HuH-7.5 (cell line): ENCODE data around the gene TAS2R60.
"Not testable (repeated sequence)": the region's sequence is repeated elsewhere in the genome, so short reads cannot be mapped to it uniquely, and the experiment has no call there.

Source experiments
- DNase-seq: peaks from one replicate; pipeline ENCODE4 v3.0.0; 2011; ENCODE audit warnings: low spot score

The TAS2R60 gene

DNA sequence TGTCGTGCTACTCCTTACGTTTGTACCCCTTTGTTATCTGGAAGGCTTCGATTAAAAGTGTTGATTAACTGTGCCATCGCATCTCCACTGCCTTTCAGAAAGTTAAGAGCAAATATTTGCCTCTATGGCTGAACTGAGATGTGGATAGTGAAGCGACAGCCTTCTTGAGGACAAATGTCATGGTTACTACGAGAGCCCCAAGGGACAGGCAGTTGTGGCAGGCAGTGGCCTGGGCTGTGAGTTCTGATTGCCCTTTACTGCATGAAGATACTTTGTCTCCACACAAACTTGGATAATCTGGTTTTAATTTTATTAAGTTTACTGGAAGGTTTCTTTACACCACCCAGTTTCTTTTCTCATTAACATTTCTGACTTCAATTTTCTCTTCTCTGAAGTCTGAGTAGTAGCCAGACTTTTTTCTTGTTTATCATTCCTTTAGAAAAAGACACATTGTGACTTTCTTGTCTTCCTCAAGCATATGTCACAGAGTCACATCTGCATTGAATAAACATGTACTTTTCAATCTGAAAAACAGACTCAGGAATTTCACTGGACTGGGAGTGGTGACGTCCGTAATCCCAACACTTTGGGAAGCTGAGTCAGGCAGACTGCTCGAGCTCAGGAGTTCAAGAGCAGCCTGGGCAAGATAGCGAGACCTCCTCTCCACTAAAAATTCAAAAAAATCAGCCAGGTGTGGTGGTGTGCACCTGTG is 36.0 kb downstream of the TAS2R60 start:
- DNase-seq, result no peak

DNA sequence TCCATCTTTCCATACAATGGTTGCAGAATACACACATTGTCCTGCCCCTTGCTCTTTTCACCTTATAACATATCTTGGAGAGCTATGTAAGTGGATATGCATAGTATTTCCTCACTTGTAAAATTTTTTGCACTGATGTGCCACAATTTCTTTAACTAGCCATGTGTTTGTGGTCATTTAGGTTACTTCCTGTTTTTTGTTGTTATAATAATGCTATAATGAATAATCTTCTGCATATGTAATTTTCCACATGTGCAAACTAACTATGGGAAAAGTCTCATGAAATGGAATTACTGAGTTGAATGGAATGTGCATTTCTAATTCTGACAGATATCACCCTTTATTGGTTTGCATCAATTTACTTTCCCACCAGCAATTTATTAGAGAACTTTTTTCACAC is 37.2 kb downstream of the TAS2R60 start:
- DNase-seq, result no peak

DNA sequence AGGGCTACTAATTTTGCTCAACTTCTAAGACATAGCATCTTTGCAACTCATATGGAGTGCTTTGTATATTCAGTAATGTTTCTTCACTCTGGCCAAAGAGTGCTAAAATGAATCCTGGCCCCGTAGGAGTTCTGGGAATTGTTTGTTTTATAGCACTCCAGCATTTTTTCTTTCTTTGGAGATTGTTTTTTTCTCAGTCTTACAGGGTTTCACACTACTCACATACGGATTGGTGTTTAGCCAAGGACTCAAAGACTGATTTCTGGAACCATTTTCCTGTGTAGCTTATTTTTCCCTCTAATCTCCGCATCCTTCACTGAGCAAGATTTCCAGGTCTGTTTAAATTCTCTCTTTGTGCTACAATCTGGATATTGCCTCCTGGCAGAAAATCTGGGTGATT is 40.9 kb downstream of the TAS2R60 start:
- DNase-seq, result no peak

DNA sequence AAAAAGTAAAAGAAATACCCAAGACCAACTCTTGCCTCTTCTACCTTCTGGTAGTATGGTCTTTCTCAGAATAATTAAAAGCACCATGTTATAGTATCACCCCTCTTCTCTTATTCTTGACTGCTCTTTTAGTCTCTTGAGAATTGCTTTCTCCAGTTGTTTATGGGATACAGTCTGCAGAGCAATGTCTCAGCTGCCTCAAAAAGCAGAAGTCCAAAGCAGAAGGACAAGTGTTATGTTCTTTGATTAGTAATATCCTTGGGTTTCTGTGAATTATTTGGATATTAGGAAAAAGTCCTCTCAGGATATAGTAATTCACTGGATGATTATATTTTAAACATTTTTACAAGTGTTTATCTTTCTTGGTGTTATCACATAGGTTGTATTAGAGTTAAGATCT is 41.8 kb downstream of the TAS2R60 start:
- no peak for DNase-seq

DNA sequence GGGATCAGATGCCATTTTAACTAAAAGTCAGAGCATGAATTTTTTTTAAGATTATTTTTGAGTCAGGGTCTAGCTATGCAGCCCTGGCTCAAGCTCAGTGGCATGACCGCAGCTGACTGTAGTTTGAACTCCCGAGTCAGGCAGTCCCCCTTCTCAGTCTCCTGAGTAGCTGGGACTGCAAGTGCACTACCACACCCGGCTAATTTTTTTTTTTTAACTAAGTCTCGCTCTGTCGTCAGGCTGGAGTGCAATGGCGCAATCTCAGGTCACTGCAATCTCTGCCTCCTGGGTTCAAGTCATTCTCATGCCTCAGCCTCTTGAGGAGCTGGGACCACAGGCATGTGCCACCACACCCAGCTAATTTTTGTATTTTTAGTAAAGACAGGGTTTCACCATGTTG is 42.2 kb downstream of the TAS2R60 start:
- DNase-seq, result no peak

DNA sequence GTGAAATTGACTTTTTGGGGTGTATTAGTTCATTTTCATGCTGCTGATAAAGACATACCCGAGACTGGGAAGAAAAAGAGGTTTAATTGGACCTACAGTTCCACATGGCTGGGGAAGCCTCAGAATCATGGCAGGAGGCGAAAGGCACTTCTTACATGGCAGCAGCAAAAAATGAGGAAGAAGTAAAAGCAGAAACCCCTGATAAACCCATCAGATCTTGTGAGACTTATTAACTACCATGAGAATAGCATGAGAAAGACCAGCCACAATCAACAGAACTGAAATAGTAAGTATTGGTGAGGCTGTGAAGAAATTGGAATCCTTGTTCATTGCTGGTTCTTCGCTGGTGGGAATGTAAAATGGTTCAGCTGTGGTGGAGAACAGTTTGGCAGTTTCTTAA is 43.0 kb downstream of the TAS2R60 start:
- not testable (repeated sequence) for DNase-seq

DNA sequence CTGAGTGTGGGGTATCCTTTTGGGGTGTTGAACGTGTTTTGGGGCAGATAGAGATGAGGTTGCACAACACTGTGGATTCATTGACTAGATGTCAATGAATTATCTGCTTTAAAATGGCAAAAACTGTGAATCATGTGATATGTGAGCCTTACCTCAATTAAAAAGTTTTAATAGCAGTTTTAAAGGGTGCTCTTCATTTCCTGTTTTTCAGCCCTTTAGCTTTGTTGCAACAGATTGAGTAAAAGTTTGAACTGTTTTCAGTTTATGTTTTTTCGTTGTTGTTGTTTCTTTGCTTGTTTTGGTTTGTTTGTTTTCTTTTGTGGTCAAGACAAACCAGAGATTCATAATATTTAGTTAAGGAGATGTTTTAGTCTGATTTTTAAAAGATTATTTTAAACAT is 43.8 kb downstream of the TAS2R60 start:
- no peak for DNase-seq

DNA sequence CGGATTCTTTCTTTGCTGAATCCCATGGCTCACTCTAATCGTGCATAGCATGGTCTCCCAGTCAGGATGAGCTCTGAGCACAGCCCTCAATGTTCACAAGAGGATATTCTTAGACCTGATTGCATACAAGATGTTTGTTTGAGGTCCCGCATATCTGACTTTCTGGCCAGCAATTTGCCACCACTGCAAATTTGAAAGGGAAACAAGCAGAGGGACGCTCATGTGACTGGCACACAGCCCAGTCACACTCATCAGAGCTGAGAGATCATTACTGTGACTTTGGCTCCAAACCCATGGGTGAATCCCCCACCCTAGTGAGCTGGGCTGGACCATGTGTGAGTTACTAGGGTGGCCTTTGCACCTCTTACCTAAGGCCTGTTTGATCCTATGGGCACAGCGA is 44.3 kb downstream of the TAS2R60 start:
- DNase-seq, result no peak

DNA sequence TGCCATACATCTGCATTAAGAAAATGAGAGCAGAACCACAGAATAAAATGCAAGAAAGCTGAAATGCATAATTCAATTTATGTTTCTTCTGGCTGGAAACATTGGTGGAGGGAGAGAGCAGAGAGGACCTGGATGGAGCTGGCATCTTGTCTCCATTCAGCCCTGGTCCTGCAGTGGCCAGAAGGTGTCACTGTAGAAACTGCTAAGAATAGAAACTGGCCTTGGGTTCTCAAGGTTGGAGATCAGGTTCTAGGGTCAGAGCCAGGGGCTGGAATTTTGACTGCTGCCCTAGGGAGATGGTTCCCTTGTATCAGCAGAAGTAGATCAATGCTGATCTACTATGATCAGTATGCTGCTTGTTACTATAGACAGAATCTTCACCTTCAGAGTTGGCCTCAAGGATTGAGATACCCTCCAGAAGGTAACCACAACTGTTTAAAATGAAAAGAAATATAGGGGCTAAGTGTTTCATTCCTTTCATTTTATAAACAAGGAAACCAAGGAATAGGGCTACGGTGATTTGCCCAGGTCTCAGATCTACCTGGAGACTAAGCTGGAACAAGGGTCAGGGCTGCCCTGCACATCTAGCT is 47.6 kb downstream of the TAS2R60 start:
- no peak for DNase-seq

DNA sequence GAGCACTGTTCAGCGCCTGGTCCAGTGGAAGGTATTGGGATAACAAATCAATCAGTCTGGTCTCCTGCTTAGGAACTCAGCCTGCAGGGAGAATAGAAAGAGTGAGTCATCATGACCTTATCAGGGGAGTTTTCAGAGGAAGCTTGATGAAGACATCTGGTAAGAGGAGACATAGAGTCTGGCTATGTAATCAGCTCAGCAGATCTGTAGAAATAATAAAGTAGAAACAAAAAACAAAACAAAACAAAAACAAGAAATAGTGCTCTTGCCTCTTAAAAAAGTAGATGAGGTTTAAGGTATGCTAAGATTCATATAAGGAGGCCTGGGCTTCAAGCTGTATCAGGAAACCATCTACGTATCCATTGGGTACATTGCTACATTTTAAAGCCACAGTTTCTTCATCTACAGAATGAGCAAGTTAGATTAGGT is 48.8 kb downstream of the TAS2R60 start:
- DNase-seq, result no peak

DNA sequence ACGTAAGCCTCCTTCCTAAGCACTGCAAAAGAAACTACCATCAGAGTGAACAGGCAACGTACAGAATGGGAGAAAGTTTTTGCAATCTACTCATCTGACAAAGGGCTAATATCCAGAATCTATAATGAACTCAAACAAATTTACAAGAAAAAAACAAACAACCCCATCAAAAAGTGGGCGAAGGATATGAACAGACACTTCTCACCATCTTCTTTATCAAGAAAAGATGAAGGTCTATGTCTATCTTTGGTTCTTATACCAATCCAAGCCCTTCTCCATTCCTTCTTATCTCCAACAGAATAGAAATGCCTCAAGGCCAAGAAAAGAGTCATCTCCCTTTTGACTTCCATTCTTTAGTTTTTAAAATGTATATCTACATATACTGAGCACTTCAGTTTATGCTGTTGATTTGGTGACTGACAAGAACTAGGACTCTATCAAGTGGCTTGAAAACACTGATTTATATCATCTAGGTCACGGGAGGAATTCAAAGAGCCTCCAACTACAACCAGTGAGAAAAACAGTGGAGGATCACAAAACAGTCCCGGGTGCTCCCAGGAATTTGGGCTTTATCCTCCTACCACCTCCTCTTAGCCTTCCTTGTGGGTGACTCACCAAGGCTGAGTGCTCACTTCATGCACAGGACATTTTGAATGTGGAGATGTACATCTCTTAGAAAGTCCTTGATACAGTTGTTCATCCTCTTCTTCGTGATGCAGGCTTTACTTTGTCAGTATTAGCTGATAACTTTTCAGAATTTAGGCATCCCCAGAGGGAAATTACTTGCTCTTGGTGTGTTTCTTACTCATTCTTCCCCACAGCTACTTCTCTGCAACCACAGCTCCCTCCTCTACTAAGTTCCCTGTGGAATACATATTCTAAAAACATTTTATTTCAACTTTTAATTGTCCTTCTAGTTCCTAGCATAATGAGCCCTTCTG is 49.8 kb downstream of the TAS2R60 start:
- DNase-seq, result no peak

DNA sequence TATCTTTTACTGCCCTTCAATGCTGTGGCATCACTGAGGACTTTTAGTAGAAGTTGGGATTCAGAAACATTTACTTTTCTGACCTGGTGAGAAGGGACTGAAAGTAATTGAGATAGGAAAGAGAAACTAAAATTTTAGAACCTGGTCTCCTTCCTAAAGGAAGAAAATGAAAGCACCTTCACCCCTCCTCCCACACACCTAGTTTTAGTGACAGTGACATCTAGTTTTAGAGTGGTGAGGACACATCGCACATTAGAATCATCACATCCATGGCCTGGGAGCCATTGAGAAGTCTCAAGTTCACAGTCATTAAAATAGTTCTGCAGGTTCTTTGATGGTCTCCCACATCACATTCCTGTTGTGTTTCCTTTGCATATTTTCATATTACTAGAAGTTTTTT is 50.5 kb downstream of the TAS2R60 start:
- no peak for DNase-seq
